CD14-positive monocyte (primary cell): ENCODE data around the gene MAP3K3. TPM values are rescaled to one million over a fixed set of nuclear protein-coding genes. Genes with fewer than 3 reads are reported as not detected.

ENCODE experiments used
- DNase-seq, 3 donors: peaks; one replicate each; pipeline ENCODE4 v3.0.0-alpha.2; 2011 to 2022
- H2AFZ ChIP-seq: 2 replicates; pipeline ENCODE4 v1.6.0; 2012; ENCODE audit warnings: mild to moderate bottlenecking, low read depth, low read length, inconsistent platforms; ENCODE audit not compliant: insufficient read depth, poor library complexity, severe bottlenecking
- H3K27ac ChIP-seq, 2 donors: 1 replicate in 1 of 2; 2 replicates in 1 of 2; pipeline ENCODE4 v1.5.1; 2012 to 2013; ENCODE audit warnings: low read length in 2 of 2, control low read depth in 1 of 2, inconsistent platforms in 1 of 2, low read depth in 1 of 2, mild to moderate bottlenecking in 1 of 2
- H3K27me3 ChIP-seq, 2 donors: one replicate each; pipeline versions ENCODE4 v1.6.0 to v1.6.1; 2011 to 2013; ENCODE audit warnings: low read length in 2 of 2; ENCODE audit not compliant: control insufficient read depth in 2 of 2, insufficient read depth in 2 of 2
- H3K36me3 ChIP-seq, 2 donors: replicated peaks in 1 of 2; 1 replicate in 1 of 2; 2 replicates in 1 of 2; pipeline versions ENCODE4 v1.5.1 to v1.6.1; 2012 to 2013; ENCODE audit warnings: low read length in 2 of 2, control low read depth in 1 of 2, inconsistent platforms in 1 of 2, mild to moderate bottlenecking in 1 of 2; ENCODE audit not compliant: insufficient read depth in 2 of 2, control insufficient read depth in 1 of 2
- H3K4me1 ChIP-seq, 2 donors: 1 replicate in 1 of 2; 2 replicates in 1 of 2; pipeline versions ENCODE4 v1.5.1 to v1.6.1; 2012 to 2013; ENCODE audit warnings: low read length in 2 of 2, control low read depth in 1 of 2, inconsistent platforms in 1 of 2, mild to moderate bottlenecking in 1 of 2, moderate library complexity in 1 of 2; ENCODE audit not compliant: insufficient read depth in 2 of 2, control insufficient read depth in 1 of 2
- H3K4me2 ChIP-seq: replicated peaks from 2 replicates; pipeline ENCODE3; 2012; ENCODE audit warnings: low read length, moderate library complexity, mild to moderate bottlenecking; ENCODE audit not compliant: poor library complexity, severe bottlenecking; ENCODE audit errors: extremely low read depth
- H3K4me3 ChIP-seq, 3 experiments: fragments of 200-600 bp in 1 of 3; sonication (generic) in 1 of 3; replicated peaks in 1 of 3; 1 replicate in 2 of 3; 2 replicates in 1 of 3; pipeline ENCODE4 v1.5.1; 2011 to 2013; ENCODE audit warnings: low read length in 3 of 3, mild to moderate bottlenecking in 3 of 3, control low read depth in 2 of 3, low read depth in 2 of 3, inconsistent platforms in 1 of 3, moderate library complexity in 1 of 3
- H3K79me2 ChIP-seq: 2 replicates; pipeline ENCODE4 v1.6.0; 2012; ENCODE audit warnings: mild to moderate bottlenecking, control low read depth, inconsistent platforms, low read length, moderate library complexity; ENCODE audit not compliant: insufficient read depth
- H3K9ac ChIP-seq: 2 replicates; pipeline ENCODE4 v1.6.0; 2017; ENCODE audit warnings: low read length, mild to moderate bottlenecking; ENCODE audit not compliant: insufficient read depth, poor library complexity, severe bottlenecking
- H3K9me3 ChIP-seq, 2 donors: replicated peaks in 1 of 2; 1 replicate in 1 of 2; 2 replicates in 1 of 2; pipeline versions ENCODE4 v1.5.1 to v1.6.1; 2012 to 2013; ENCODE audit warnings: low read length in 2 of 2, control low read depth in 1 of 2; ENCODE audit not compliant: control insufficient read depth in 1 of 2, insufficient read depth in 1 of 2
- H4K20me1 ChIP-seq: 2 replicates; pipeline ENCODE4 v1.6.0; 2012; ENCODE audit warnings: mild to moderate bottlenecking, low read length, control low read depth, moderate library complexity; ENCODE audit not compliant: insufficient read depth
- H3K27ac Mint-ChIP-seq, 7 donors: one replicate each; pipeline ENCODE4 v1.8.0; 2020; ENCODE audit warnings: mild to moderate bottlenecking in 7 of 7, mixed read lengths in 7 of 7, moderate library complexity in 6 of 7, inconsistent platforms in 2 of 7
- H3K27me3 Mint-ChIP-seq, 3 donors: one replicate each; pipeline ENCODE4 v1.8.0; 2021 to 2022; ENCODE audit warnings: low read depth in 3 of 3, mild to moderate bottlenecking in 3 of 3, mixed read lengths in 3 of 3, moderate library complexity in 3 of 3, inconsistent platforms in 1 of 3
- H3K36me3 Mint-ChIP-seq, 2 donors: one replicate each; pipeline ENCODE4 v1.8.0; 2020; ENCODE audit warnings: mixed read lengths in 2 of 2, inconsistent platforms in 1 of 2, mild to moderate bottlenecking in 1 of 2
- H3K4me1 Mint-ChIP-seq: one replicate; pipeline ENCODE4 v1.8.0; 2020; ENCODE audit warnings: mild to moderate bottlenecking, mixed read lengths
- H3K4me3 Mint-ChIP-seq, 2 donors: one replicate each; pipeline ENCODE4 v1.8.0; 2020; ENCODE audit warnings: mild to moderate bottlenecking in 2 of 2, mixed read lengths in 2 of 2, moderate library complexity in 1 of 2
- H3K9me3 Mint-ChIP-seq, 7 donors: one replicate each; pipeline ENCODE4 v1.8.0; 2020 to 2022; ENCODE audit warnings: mixed read lengths in 7 of 7, mild to moderate bottlenecking in 6 of 7, moderate library complexity in 6 of 7, inconsistent platforms in 2 of 7
- WGBS: methylation state at CpG from one replicate; pipeline ENCODE4 v1.1.5; 2013; ENCODE audit warnings: missing lambda C conversion rate; ENCODE audit not compliant: insufficient coverage; 5-methylcytosine and 5-hydroxymethylcytosine counted together
- intact Hi-C, 2 donors: fragments of 100-400 bp; cut with micrococcal nuclease; formaldehyde crosslinking; loops; one replicate each; pipeline versions ENCODE4 v1.15.0 to v1.15.1; 2023
- polyA plus RNA-seq, 3 donors: library from polyadenylated mRNA; depleted of rRNA in 1 of 3; unstranded in 2 of 3; stranded (reverse) in 1 of 3; fragments of 300-500 nt in 2 of 3; fragments of >200 nt in 1 of 3; fragmentation: Illumina TruSeq in 2 of 3; gene quantifications; 1 replicate in 2 of 3; 2 replicates in 1 of 3; pipeline ENCODE4 v1.2.3, GENCODE V29; 2012 to 2021
- TF ChIP-seq, protein P1 (sequence below): fragments of 200-600 bp; IDR thresholded peaks from one replicate; pipeline ENCODE4 v1.8.0; 2022; ENCODE audit warnings: antibody characterized with exemption, mild to moderate bottlenecking

Gene MAP3K3
- polyA plus RNA-seq, 3 donors: 52.2 to 219 (median 63.6) TPM

DNA sequence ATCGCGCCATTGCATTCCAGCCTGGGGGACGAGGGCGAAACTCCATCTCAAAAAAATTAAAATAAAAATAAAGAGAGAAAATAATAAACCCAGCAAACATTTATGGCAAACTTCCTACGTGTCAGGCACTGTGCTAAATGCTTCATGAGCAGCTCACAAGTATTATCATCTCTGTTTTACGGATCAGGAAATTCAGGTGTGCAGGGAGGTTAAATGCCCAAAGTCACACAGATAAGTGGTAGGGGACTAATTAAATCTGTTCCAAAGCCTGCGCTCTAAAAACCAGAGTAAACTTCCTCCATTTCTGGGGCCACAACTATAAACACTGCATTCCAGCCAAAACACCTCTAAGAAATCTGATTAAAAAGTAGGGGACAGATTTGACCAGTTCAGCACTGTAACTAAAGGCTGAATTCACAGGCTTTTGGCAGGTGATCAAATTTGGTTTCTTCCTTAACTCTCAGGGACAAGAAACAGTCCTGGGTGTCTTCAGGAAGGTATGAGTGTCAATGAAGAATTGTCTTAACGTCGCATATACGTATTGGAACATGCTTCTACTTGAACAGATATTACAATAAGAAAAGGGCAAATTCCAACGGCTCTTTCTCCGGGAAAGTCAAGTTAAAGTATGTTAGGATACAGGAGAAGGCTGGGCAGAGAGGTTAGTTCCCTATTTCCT, 118.4 kb downstream of the MAP3K3 start:
- Histone ChIP-seq H3K9ac (peak overlapping the region; percentile 94), H3K27me3 (no peaks in the 10 kb centered on the region), H3K36me3 (peaks cover 0 to 12% of the 10 kb centered on the region in 2 donors), H3K4me3 (peak overlapping the region; percentile 65 to 99 (median 98)), H3K9me3 (no peaks in the 10 kb centered on the region), H3K4me2 (peak overlapping the region; percentile 98), H2AFZ (peak overlapping the region; percentile 96), H3K79me2 (peaks cover 48% of the 10 kb centered on the region), H4K20me1 (peaks cover under 1% of the 10 kb centered on the region), H3K4me1 (peaks cover 19 to 31% of the 10 kb centered on the region in 2 donors), H3K27ac (peak overlapping the region; percentile 84 to 87)
- Mint-ChIP-seq H3K4me1 (peaks cover 23% of the 10 kb centered on the region), H3K36me3 (peaks cover 4 to 15% of the 10 kb centered on the region in 2 donors), H3K27me3 (no peaks in the 10 kb centered on the region), H3K9me3 (no peaks in the 10 kb centered on the region), H3K4me3 (peak overlapping the region; percentile 86 to 96), H3K27ac (peak overlapping the region; percentile 89 to 98 (median 95))
- DNase-seq: no peak
- TF ChIP-seq, protein P1, sequence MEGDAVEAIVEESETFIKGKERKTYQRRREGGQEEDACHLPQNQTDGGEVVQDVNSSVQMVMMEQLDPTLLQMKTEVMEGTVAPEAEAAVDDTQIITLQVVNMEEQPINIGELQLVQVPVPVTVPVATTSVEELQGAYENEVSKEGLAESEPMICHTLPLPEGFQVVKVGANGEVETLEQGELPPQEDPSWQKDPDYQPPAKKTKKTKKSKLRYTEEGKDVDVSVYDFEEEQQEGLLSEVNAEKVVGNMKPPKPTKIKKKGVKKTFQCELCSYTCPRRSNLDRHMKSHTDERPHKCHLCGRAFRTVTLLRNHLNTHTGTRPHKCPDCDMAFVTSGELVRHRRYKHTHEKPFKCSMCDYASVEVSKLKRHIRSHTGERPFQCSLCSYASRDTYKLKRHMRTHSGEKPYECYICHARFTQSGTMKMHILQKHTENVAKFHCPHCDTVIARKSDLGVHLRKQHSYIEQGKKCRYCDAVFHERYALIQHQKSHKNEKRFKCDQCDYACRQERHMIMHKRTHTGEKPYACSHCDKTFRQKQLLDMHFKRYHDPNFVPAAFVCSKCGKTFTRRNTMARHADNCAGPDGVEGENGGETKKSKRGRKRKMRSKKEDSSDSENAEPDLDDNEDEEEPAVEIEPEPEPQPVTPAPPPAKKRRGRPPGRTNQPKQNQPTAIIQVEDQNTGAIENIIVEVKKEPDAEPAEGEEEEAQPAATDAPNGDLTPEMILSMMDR: no peak
- intact Hi-C loops: loop anchor here (5.0 kb wide), 2 partner anchors 37 to 43 kb away; no protein-coding TSS in a partner anchor
- no CpG with 5 or more reads among the region's 12 CpGs for WGBS

DNA sequence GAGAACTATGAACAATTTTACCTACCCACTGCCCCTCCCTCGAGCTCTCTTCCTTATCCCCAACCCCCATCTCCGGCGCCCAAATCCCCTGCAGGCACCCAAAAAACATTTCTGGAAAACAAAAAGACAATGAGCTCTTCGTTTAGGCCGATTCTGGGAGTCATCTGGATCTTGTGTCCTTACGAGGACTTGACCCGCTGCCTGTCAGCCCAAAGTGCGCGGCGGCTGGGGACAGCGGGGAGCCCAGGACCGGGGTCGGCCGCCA, 118.9 kb downstream of the MAP3K3 start:
- Histone ChIP-seq H3K79me2 (peaks cover 43% of the 10 kb centered on the region), H2AFZ (peak overlapping the region; percentile 96), H3K36me3 (peaks cover 3 to 17% of the 10 kb centered on the region in 2 donors), H3K4me2 (peak overlapping the region; percentile 98), H3K9me3 (no peaks in the 10 kb centered on the region), H3K4me3 (peak overlapping the region; percentile 65 to 99 (median 98)), H3K4me1 (peaks cover 19 to 31% of the 10 kb centered on the region in 2 donors), H4K20me1 (no peaks in the 10 kb centered on the region), H3K9ac (peak overlapping the region; percentile 94), H3K27me3 (no peaks in the 10 kb centered on the region), H3K27ac (peak overlapping the region; percentile 84 to 87)
- peak overlapping the region; percentile 89 to 98 (median 95) for H3K27ac Mint-ChIP-seq
- H3K4me3 Mint-ChIP-seq: peak overlapping the region; percentile 86 to 96
- intact Hi-C loops: loop anchor here (5.0 kb wide), 2 partner anchors 36 to 44 kb away; no protein-coding TSS in a partner anchor
- H3K4me1 Mint-ChIP-seq: peaks cover 23% of the 10 kb centered on the region
- H3K9me3 Mint-ChIP-seq: no peaks in the 10 kb centered on the region
- H3K36me3 Mint-ChIP-seq: peaks cover 9 to 20% of the 10 kb centered on the region in 2 donors
- TF ChIP-seq, protein P1: no peak
- DNase-seq: peak; percentile 20 to 30 (median 29)
- 0% methylated on average over 14 of the region's 14 CpGs for WGBS
- H3K27me3 Mint-ChIP-seq: no peaks in the 10 kb centered on the region
